ENCODE data around the gene ITGAV. TPM values are rescaled to one million over a fixed set of nuclear protein-coding genes. Genes with fewer than 3 reads are reported as not detected.

Gene ITGAV
- total and polyA plus RNA-seq, 8 donors: 9.0 to 83.3 (median 29.4) TPM

DNA sequence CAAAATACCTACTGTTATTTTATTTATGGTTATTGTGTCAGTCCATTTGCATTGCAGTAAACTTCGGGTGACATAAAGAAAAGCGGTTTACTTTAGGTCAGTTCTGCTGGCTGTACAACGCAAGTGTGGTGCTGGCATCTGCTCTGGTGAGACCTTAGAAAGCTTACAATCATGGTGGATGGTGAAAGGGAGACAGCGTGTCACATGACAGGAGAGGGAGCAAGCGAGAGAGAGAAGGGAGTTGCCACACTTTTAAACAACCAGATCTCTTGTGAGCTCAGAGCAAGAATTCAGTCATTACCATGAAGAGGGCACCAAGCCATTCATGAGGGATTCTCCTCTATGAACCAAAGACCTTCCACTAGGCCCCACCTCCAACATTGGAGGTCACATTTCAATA lies 102.0 kb downstream of the ITGAV start:
- no peak for ATAC-seq
- intact Hi-C loops (cut with DNase I): no loop called here
- Histone ChIP-seq H3K27ac (no peak overlapping the region), H3K4me3 (no peak overlapping the region), H3K27me3 (no peaks in the 10 kb centered on the region), H3K9me3 (no peaks in the 10 kb centered on the region), H3K4me1 (no peaks in the 10 kb centered on the region), H3K36me3 (no peaks in the 10 kb centered on the region)
- 94 to 97% methylated on average over 5 of the region's 5 CpGs for WGBS, 2 donors
- DNase-seq: no peak
- TF ChIP-seq, protein P1, sequence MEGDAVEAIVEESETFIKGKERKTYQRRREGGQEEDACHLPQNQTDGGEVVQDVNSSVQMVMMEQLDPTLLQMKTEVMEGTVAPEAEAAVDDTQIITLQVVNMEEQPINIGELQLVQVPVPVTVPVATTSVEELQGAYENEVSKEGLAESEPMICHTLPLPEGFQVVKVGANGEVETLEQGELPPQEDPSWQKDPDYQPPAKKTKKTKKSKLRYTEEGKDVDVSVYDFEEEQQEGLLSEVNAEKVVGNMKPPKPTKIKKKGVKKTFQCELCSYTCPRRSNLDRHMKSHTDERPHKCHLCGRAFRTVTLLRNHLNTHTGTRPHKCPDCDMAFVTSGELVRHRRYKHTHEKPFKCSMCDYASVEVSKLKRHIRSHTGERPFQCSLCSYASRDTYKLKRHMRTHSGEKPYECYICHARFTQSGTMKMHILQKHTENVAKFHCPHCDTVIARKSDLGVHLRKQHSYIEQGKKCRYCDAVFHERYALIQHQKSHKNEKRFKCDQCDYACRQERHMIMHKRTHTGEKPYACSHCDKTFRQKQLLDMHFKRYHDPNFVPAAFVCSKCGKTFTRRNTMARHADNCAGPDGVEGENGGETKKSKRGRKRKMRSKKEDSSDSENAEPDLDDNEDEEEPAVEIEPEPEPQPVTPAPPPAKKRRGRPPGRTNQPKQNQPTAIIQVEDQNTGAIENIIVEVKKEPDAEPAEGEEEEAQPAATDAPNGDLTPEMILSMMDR (IDR thresholded peaks at IDR 0.05): no peak
- FAIRE-seq: no peak

DNA sequence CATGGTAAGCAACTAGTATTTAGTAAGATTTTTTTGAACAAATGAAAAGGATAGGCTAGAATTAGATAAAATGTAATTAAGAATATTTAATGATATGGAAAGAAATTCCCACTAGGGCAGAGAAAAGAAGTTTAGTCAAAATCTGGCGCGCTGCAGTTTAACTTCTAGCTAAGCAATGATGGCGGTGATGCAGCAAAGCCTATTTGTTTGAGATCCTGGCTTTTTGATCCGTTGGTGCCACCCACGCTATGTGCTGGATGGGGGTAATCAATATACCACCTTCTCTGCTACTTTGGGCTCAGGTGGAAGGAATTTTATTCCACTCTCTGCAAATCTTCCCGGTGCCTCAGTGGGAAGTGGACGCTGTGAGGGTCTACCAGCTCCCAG lies 103.6 kb downstream of the ITGAV start:
- H3K36me3 ChIP-seq: no peaks in the 10 kb centered on the region
- no peak for DNase-seq
- no peaks in the 10 kb centered on the region for H3K9me3 ChIP-seq
- H3K27ac ChIP-seq: no peak overlapping the region
- no peak for ATAC-seq
- FAIRE-seq: no peak
- H3K27me3 ChIP-seq: no peaks in the 10 kb centered on the region
- intact Hi-C loops (cut with DNase I): no loop called here
- TF ChIP-seq, protein P1 (IDR thresholded peaks at IDR 0.05): no peak
- peak overlapping the region; percentile 41 to 65 (median 52) for H3K4me3 ChIP-seq
- 52 to 55% methylated on average over 7 of the region's 7 CpGs for whole genome bisulfite sequencing, 2 donors
- H3K4me1 ChIP-seq: no peaks in the 10 kb centered on the region

DNA sequence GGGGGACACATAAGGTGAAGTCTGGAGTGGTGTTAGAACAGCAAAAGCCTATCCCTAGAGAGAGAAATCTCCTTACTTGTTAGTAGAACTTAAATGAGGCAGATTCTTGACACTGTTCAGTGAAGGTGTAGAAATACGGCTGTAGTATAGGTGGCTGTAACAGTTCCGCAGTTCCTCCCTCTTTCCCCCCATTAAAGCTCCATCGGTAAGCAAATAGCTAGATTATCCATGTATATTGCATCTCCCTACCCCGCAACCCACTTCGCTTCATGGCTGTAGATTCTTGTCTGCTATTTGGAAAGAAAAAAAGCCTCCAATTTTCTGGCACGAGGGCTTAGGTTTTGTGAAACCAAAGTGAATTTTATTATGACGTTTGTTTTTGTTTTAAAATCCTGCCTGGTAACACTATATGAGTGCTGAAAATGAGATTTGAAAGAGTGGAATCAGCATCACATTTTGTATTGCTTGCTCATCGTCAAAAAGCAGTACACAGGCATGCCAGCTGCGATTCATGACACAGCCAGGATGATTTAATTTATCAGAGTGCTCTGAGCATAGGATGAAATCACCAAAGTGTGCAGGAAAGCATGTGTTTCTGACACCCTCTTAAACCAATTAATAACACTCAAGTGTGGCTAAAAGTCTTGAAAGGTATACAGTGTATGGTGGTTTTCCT lies 105.4 kb downstream of the ITGAV start:
- intact Hi-C loops (cut with DNase I): no loop called here
- ATAC-seq (peak in 1 of 4 donors; percentile 17), DNase-seq (no peak), FAIRE-seq (no peak)
- Histone ChIP-seq H3K4me3 (no peak overlapping the region), H3K27ac (no peak overlapping the region), H3K9me3 (no peaks in the 10 kb centered on the region), H3K36me3 (no peaks in the 10 kb centered on the region), H3K27me3 (no peaks in the 10 kb centered on the region), H3K4me1 (no peaks in the 10 kb centered on the region)
- TF ChIP-seq, protein P1 (IDR thresholded peaks at IDR 0.05): no peak
- 59 to 63% methylated on average over 9 of the region's 9 CpGs for WGBS, 2 donors

DNA sequence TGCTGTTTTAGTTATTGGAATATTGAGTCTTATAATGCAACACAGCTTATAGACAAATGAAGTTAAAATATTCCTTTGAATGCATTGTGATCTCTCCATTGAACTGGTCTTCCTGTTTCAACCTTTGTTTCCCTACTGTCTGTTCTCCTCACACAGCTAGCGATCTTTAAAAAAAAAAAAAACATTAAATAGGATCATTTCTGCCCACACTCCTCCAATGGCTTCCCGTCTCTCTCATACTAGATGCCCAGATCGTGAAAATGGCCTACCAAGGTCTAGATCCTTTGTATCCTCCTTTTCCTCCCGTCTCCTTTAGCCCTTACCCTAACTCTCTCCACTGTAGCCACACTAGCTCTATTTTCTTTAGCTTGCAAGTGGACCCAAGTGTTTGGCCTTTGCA lies 106.4 kb downstream of the ITGAV start:
- no peak overlapping the region for H3K27ac ChIP-seq
- DNase-seq: no peak
- H3K36me3 ChIP-seq: no peaks in the 10 kb centered on the region
- no peaks in the 10 kb centered on the region for H3K9me3 ChIP-seq
- 90 to 97% methylated on average over 4 of the region's 4 CpGs for WGBS, 2 donors
- no peak for FAIRE-seq
- ATAC-seq: no peak
- TF ChIP-seq, protein P1 (IDR thresholded peaks at IDR 0.05): no peak
- no peaks in the 10 kb centered on the region for H3K4me1 ChIP-seq
- intact Hi-C loops (cut with DNase I): no loop called here
- no peaks in the 10 kb centered on the region for H3K27me3 ChIP-seq
- no peak overlapping the region for H3K4me3 ChIP-seq

DNA sequence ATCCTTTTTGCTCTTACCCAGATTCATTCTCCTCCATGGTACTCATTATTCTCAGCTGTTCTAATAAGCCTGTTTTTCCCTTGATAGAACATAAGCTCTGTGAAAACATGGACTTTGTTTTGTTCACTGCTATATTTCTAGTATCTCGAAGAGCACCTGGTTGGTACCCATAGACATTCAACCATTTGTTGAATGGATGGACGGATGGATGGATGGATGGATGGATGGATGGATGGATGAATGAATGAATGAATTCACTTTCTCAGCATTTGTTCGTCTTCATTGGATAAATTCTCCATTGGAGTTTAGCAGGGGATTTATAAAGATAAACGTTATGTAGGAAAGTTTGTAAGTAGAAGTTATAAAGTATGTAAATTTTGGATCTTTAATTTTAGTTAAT lies 106.9 kb downstream of the ITGAV start:
- TF ChIP-seq, protein P1 (IDR thresholded peaks at IDR 0.05): no peak
- Histone ChIP-seq H3K27ac (no peak overlapping the region), H3K27me3 (no peaks in the 10 kb centered on the region), H3K4me3 (no peak overlapping the region), H3K36me3 (no peaks in the 10 kb centered on the region), H3K4me1 (no peaks in the 10 kb centered on the region), H3K9me3 (no peaks in the 10 kb centered on the region)
- FAIRE-seq: no peak
- WGBS, 2 donors: 40% methylated on average over 4 of the region's 4 CpGs
- no peak for ATAC-seq
- intact Hi-C loops (cut with DNase I): no loop called here
- no peak for DNase-seq

All from pancreas (tissue), 10 donors.